ENCODE measurements around the gene TACC2.

GRCh38 chr10:122148876-122149560 is 160.1 kb downstream of the TACC2 start:
- TF ChIP-seq CTCF (IDR thresholded peaks at IDR 0.05) (no peak), EZH2phosphoT487 (IDR thresholded peaks at IDR 0.05) (no peak), EZH2 (IDR thresholded peaks at IDR 0.05) (no peak)
